Panc1 (cell line): ENCODE results near the gene TMEM167A. TPM values are rescaled to one million over a fixed set of nuclear protein-coding genes. Genes with fewer than 3 reads are reported as not detected.

Experiments used
- ATAC-seq: fragments of 200-7000 bp; cut with Tn5 transposase; 2 replicates; pipeline ENCODE4 v1.9.1; 2020; ENCODE audit warnings: mild to moderate bottlenecking, moderate library complexity
- BruUV-seq: library from RNA; stranded (reverse); fragments of 400-500 nt; replicated peaks from 2 replicates; lab custom pipeline; 2021; lab: Mats Ljungman, UMichigan
- CTCF ChIA-PET: fragments of 300-600 bp; sonication (Branson Sonifier 250); formaldehyde crosslinking; loops from one replicate; lab custom pipeline; 2022; ENCODE audit warnings: antibody characterized with exemption; lab: Charles Lee
- POLR2A ChIA-PET: fragments of 300-600 bp; sonication (Branson Sonifier 250); formaldehyde crosslinking; loops from one replicate; lab custom pipeline; 2022; ENCODE audit warnings: antibody characterized with exemption; lab: Charles Lee
- DNase-seq: peaks from one replicate; pipeline ENCODE4 v3.0.0-alpha.2; 2010; ENCODE audit warnings: low read depth, low spot score
- H3K27ac ChIP-seq: 2 replicates; pipeline ENCODE4 v1.5.1; 2011; ENCODE audit warnings: mild to moderate bottlenecking, low read length, inconsistent platforms
- H3K27me3 ChIP-seq: fragments of 200-500 bp; sonication (Bioruptor generic); 2 replicates; pipeline ENCODE4 v1.6.0; 2014; ENCODE audit warnings: low read length, inconsistent platforms; ENCODE audit not compliant: control insufficient read depth, insufficient read depth
- H3K36me3 ChIP-seq: fragments of 200-500 bp; sonication (Bioruptor generic); 2 replicates; pipeline ENCODE4 v1.5.1; 2014; ENCODE audit warnings: inconsistent platforms, mild to moderate bottlenecking, low read length, moderate library complexity; ENCODE audit not compliant: control insufficient read depth, insufficient read depth
- H3K4me1 ChIP-seq: 2 replicates; pipeline ENCODE4 v1.5.1; 2011; ENCODE audit warnings: inconsistent platforms, mild to moderate bottlenecking, low read length, moderate library complexity; ENCODE audit not compliant: control insufficient read depth, insufficient read depth
- H3K4me3 ChIP-seq, 2 experiments: 2 replicates each; pipeline ENCODE4 v1.5.1; 2011 to 2012; ENCODE audit warnings: low read depth in 2 of 2, low read length in 2 of 2, mild to moderate bottlenecking in 2 of 2, inconsistent platforms in 1 of 2, moderate library complexity in 1 of 2
- H3K9me3 ChIP-seq: fragments of 200-500 bp; sonication (Bioruptor generic); 2 replicates; pipeline ENCODE4 v1.5.1; 2014; ENCODE audit warnings: low read depth, mild to moderate bottlenecking, inconsistent platforms, low read length, moderate library complexity; ENCODE audit not compliant: control insufficient read depth, insufficient read depth
- CTCF ChIP-seq: fragments of 450-650 bp; IDR thresholded peaks from 2 replicates; pipeline ENCODE4 v1.5.1; 2017; ENCODE audit warnings: mild to moderate bottlenecking
- POLR2AphosphoS5 ChIP-seq: IDR thresholded peaks from 2 replicates; pipeline ENCODE4 v1.6.1; 2012; ENCODE audit warnings: mild to moderate bottlenecking, low read depth, low read length, moderate library complexity
- REST ChIP-seq, 2 experiments: IDR thresholded peaks; 2 replicates each; pipeline ENCODE4 v1.6.1; 2011 to 2012; ENCODE audit warnings: low read depth in 2 of 2, control low read depth in 1 of 2, low read length in 1 of 2, mild to moderate bottlenecking in 1 of 2, moderate library complexity in 1 of 2; ENCODE audit not compliant: insufficient read depth in 1 of 2
- SIN3A ChIP-seq: IDR thresholded peaks from 2 replicates; pipeline ENCODE4 v1.6.1; 2012; ENCODE audit warnings: low read depth, mild to moderate bottlenecking, low read length, moderate library complexity, borderline replicate concordance; ENCODE audit not compliant: insufficient read depth
- TCF7L2 ChIP-seq: IDR thresholded peaks from 2 replicates; pipeline ENCODE4 v1.6.1; 2011; ENCODE audit warnings: mild to moderate bottlenecking, low read depth, low read length, inconsistent platforms
- in situ Hi-C: cut with HindIII; loops from 2 replicates; pipeline ENCODE4 v1.10.0; 2016; ENCODE audit warnings: low sequenced_read_pairs, low pct_unique_long_range_greater_than_20kb
- intact Hi-C: fragments of 100-400 bp; cut with micrococcal nuclease; formaldehyde crosslinking; loops from one replicate; pipeline ENCODE4 v1.10.0; 2022; ENCODE audit not compliant: unreplicated experiment
- total RNA-seq: library from RNA; stranded (reverse); gene quantifications from one replicate; pipeline ENCODE4 v1.2.1, GENCODE V29; 2021; ENCODE audit not compliant: unreplicated experiment

Gene TMEM167A
- total RNA-seq, 1 experiment from 2014 or later = 117 TPM

- no peak for TF ChIP-seq POLR2AphosphoS5
- TF ChIP-seq CTCF = no peak
- no peak for TF ChIP-seq TCF7L2
- no peak for TF ChIP-seq SIN3A
- TF ChIP-seq REST (IDR thresholded peaks at IDR 0.05; ENCODE audit: insufficient read depth in 1 of 2, low read depth in 2 of 2, low read length in 1 of 2) = no peak
- ChIA-PET CTCF (interaction anchor here (0.6 kb wide), 1 partner anchor 610 kb away, joined by 3 read pairs; no protein-coding TSS in a partner anchor), POLR2A (no interaction called here)
- Histone ChIP-seq H3K27me3 (no peaks in the 10 kb centered on the region), H3K36me3 (peaks cover 13% of the 10 kb centered on the region), H3K27ac (no peak overlapping the region), H3K4me3 (no peak overlapping the region), H3K9me3 (no peaks in the 10 kb centered on the region), H3K4me1 (peaks cover 3% of the 10 kb centered on the region; the same call in 1 of the 2 replicates)
- DNase-seq (no peak), ATAC-seq (no peak)
- in situ Hi-C loops = no loop called here
- no TSS peak for BruUV-seq
- intact Hi-C loops = loop anchor here (10.0 kb wide), 2 partner anchors 378 to 702 kb away; no protein-coding TSS in a partner anchor
Measured at GRCh38 chr5:83066548-83067110, 10.6 kb downstream of the TMEM167A start.

- H3K27me3 ChIP-seq = no peaks in the 10 kb centered on the region
- H3K9me3 ChIP-seq = no peaks in the 10 kb centered on the region
- peaks cover 32% of the 10 kb centered on the region for H3K36me3 ChIP-seq
- intact Hi-C loops = loop anchor here (10.0 kb wide), 1 partner anchor 415 kb away; the partner anchor contains the start of gene VCAN
- ChIA-PET POLR2A (no interaction called here), CTCF (interaction anchor here (0.7 kb wide), 1 partner anchor 9 kb away, joined by 4 read pairs; no protein-coding TSS in a partner anchor)
- no TSS peak for BruUV-seq
- TF ChIP-seq REST (IDR thresholded peaks at IDR 0.05; ENCODE audit: insufficient read depth in 1 of 2, low read depth in 2 of 2, low read length in 1 of 2) (no peak), POLR2AphosphoS5 (no peak), TCF7L2 (no peak), CTCF (no peak), SIN3A (no peak)
- in situ Hi-C loops = no loop called here
- ATAC-seq (no peak), DNase-seq (no peak)
- no peaks in the 10 kb centered on the region for H3K4me1 ChIP-seq
- no peak overlapping the region for H3K27ac ChIP-seq
- no peak overlapping the region for H3K4me3 ChIP-seq
Measured at GRCh38 chr5:83059341-83059740, 17.9 kb downstream of the TMEM167A start.
